K562 (cell line): Measurements from ENCODE around the gene PRM1. TPM values are rescaled to one million over a fixed set of nuclear protein-coding genes. Genes with fewer than 3 reads are reported as not detected.

Experiments used
- ATAC-seq: fragments of 200-7000 bp; cut with Tn5 transposase; 3 replicates; pipeline ENCODE4 v1.9.1; 2020; ENCODE audit warnings: moderate library complexity
- BruUV-seq: library from RNA; stranded (reverse); fragments of 400-500 nt; replicated peaks from 2 replicates; lab custom pipeline; 2021; lab: Mats Ljungman, UMichigan
- CTCF ChIA-PET: fragments of 300-600 bp; formaldehyde crosslinking; extraction: SDS; loops from one replicate; lab custom pipeline; 2021; ENCODE audit warnings: low intra/inter-chr PET ratio; lab: Yijun Ruan, JAX
- POLR2A ChIA-PET: fragments of 300-600, 350-650 bp; sonication (Branson Sonifier 250); formaldehyde crosslinking; extraction: SDS; loops from one replicate; lab custom pipeline; 2021; ENCODE audit warnings: antibody characterized with exemption, inconsistent platforms; lab: Yijun Ruan, JAX
- DNase-seq, 4 experiments: peaks; one replicate each; pipeline versions ENCODE4 v3.0.0 to v3.0.0-alpha.2; 2011 to 2018; ENCODE audit warnings: low spot score in 3 of 4, mixed read lengths in 3 of 4; ENCODE audit errors: extremely low read depth in 1 of 4
- FAIRE-seq: peaks from 2 replicates; lab custom pipeline; 2011; peaks lifted over from hg19 to GRCh38; lab: Jason Lieb, UNC
- H2AFZ ChIP-seq: 2 replicates; pipeline ENCODE4 v1.6.0; 2011; ENCODE audit warnings: low read depth, low read length, control low read depth, inconsistent platforms
- H3K27ac ChIP-seq: fragments of 200-600 bp; 3 replicates; pipeline ENCODE4 v1.8.0; 2011; ENCODE audit warnings: low read depth, mild to moderate bottlenecking, control low read depth, inconsistent platforms, low read length, moderate library complexity, mixed read lengths; ENCODE audit errors: extremely low read depth
- H3K27me3 ChIP-seq, 2 experiments: fragments of 300-600 bp in 1 of 2; 2 replicates in 1 of 2; 3 replicates in 1 of 2; pipeline versions ENCODE4 v1.6.0 to v1.8.0; 2011; ENCODE audit warnings: inconsistent platforms in 2 of 2, low read length in 2 of 2, mild to moderate bottlenecking in 1 of 2, mixed read lengths in 1 of 2, moderate library complexity in 1 of 2; ENCODE audit not compliant: control insufficient read depth in 2 of 2, insufficient read depth in 2 of 2
- H3K36me3 ChIP-seq: fragments of 300-600 bp; 3 replicates; pipeline ENCODE4 v1.8.0; 2011; ENCODE audit warnings: mild to moderate bottlenecking, low read length, inconsistent platforms; ENCODE audit not compliant: control insufficient read depth, insufficient read depth
- H3K4me1 ChIP-seq, 2 experiments: fragments of 200-600 bp in 1 of 2; replicated peaks in 1 of 2; 2 replicates in 1 of 2; 3 replicates in 1 of 2; pipeline versions ENCODE4 v1.5.1 to v1.8.0; 2011; ENCODE audit warnings: inconsistent platforms in 2 of 2, low read length in 2 of 2, mild to moderate bottlenecking in 1 of 2, mixed read lengths in 1 of 2, moderate library complexity in 1 of 2; ENCODE audit not compliant: control insufficient read depth in 2 of 2, insufficient read depth in 2 of 2
- H3K4me2 ChIP-seq: 2 replicates; pipeline ENCODE4 v1.6.1; 2011; ENCODE audit warnings: low read length, control low read depth, inconsistent platforms, mixed read lengths; ENCODE audit not compliant: insufficient read depth
- H3K4me3 ChIP-seq: fragments of 200-600 bp; sonication (generic), shearing (Covaris generic); 2 replicates; pipeline ENCODE4 v1.5.1; 2016; ENCODE audit warnings: control low read depth, inconsistent platforms
- H3K79me2 ChIP-seq: fragments of 200-600 bp; 3 replicates; pipeline ENCODE4 v1.8.0; 2011; ENCODE audit warnings: low read length, inconsistent platforms; ENCODE audit not compliant: control insufficient read depth, insufficient read depth
- H3K9ac ChIP-seq, 2 experiments: 2 replicates each; pipeline versions ENCODE4 v1.6.0 to v1.6.1; 2011; ENCODE audit warnings: low read depth in 2 of 2, low read length in 2 of 2, control low read depth in 1 of 2, inconsistent platforms in 1 of 2, mild to moderate bottlenecking in 1 of 2, mixed read lengths in 1 of 2; ENCODE audit not compliant: insufficient read depth in 1 of 2
- H3K9me1 ChIP-seq: one replicate; pipeline ENCODE4 v1.6.0; 2011; ENCODE audit warnings: inconsistent platforms, mild to moderate bottlenecking, low read length, moderate library complexity; ENCODE audit not compliant: control insufficient read depth, insufficient read depth
- H3K9me3 ChIP-seq: replicated peaks from 2 replicates; pipeline ENCODE4 v1.5.1; 2011; ENCODE audit warnings: low read depth, low read length, inconsistent platforms; ENCODE audit not compliant: control insufficient read depth, insufficient read depth
- H4K20me1 ChIP-seq: replicated peaks from 2 replicates; pipeline ENCODE4 v1.6.1; 2011; ENCODE audit warnings: low read length, inconsistent platforms, mixed read lengths; ENCODE audit not compliant: control insufficient read depth, insufficient read depth
- BCOR ChIP-seq: fragments of 450-650 bp; IDR thresholded peaks from 2 replicates; pipeline ENCODE4 v1.6.1; 2016
- ELK3 ChIP-seq: fragments of 450-650 bp; formaldehyde crosslinking; IDR thresholded peaks from 2 replicates; pipeline ENCODE4 v1.4.0; 2020; ENCODE audit warnings: mild to moderate bottlenecking
- KDM1A ChIP-seq, 2 experiments: fragments of 450-650 bp; IDR thresholded peaks; 2 replicates each; pipeline ENCODE4 v1.6.1; 2016; ENCODE audit warnings: mild to moderate bottlenecking in 2 of 2
- RBM25 ChIP-seq: fragments of 200-400 bp; formaldehyde crosslinking; IDR thresholded peaks from 2 replicates; pipeline ENCODE4 v1.6.1; 2018; ENCODE audit warnings: low read length, low read depth, moderate library complexity; ENCODE audit not compliant: severe bottlenecking
- SMARCA5 ChIP-seq: fragments of 450-650 bp; IDR thresholded peaks from 2 replicates; pipeline ENCODE4 v1.6.1; 2016
- WGBS: fragments of 100-300 bp; shearing (Covaris generic); methylation state at CpG from one replicate; pipeline ENCODE4 v1.1.6; 2016; ENCODE audit warnings: low coverage, mixed read lengths; ENCODE audit not compliant: insufficient coverage; ENCODE audit errors: missing lambda C conversion rate; 5-methylcytosine and 5-hydroxymethylcytosine counted together
- in situ Hi-C: fragments of 300-500 bp; cut with MboI; formaldehyde crosslinking; loops from 4 replicates; pipeline ENCODE4 v1.15.0; 2018; ENCODE audit warnings: inconsistent platforms, mixed read lengths
- intact Hi-C: fragments of 100-400 bp; cut with micrococcal nuclease; formaldehyde crosslinking; loops from 2 replicates; pipeline ENCODE4 v1.14.2; 2022
- polyA plus RNA-seq, 8 experiments: library from polyadenylated mRNA; depleted of rRNA in 4 of 8; stranded (reverse) in 5 of 8; unstranded in 3 of 8; fragments of >200 nt; fragmentation: Nextera tagmentation in 2 of 8; fragmentation: Illumina TruSeq in 1 of 8; extraction: Ambion mirVana in 2 of 8; extraction: Trizol in 1 of 8; gene quantifications; 2 replicates each; pipeline versions ENCODE4 v1.2.1 to v1.2.3, GENCODE V29; 2011 to 2014; ENCODE audit warnings: inconsistent platforms in 1 of 8, missing spikeins in 1 of 8
- total RNA-seq, 7 experiments: library from RNA; depleted of rRNA in 6 of 7; stranded (reverse); fragments of >200 nt in 6 of 7; fragmentation: Illumina TruSeq in 2 of 7; extraction: Trizol in 2 of 7; gene quantifications; 2 replicates each; pipeline versions ENCODE4 v1.2.1 to v1.2.3, GENCODE V29; 2011 to 2021; ENCODE audit warnings: low replicate concordance in 1 of 7

Gene PRM1
- total and polyA plus RNA-seq, 9 of the 15 experiments (the other 6 are each of a cell fraction or from before 2014, with no cell fraction given): not detected

- H3K4me3 ChIP-seq: no peak overlapping the region
- intact Hi-C loops: loop anchor here (10.0 kb wide), 2 partner anchors 55 to 125 kb away; no protein-coding TSS in a partner anchor
- TF ChIP-seq KDM1A (IDR thresholded peaks at IDR 0.05) (peak; percentile 45 to 71; a peak in 3 of 4 replicates), BCOR (peak; percentile 90), SMARCA5 (peak; percentile 69; the same call in 1 of the 2 replicates), RBM25 (peak; percentile 79), ELK3 (CRISPR knock-in tag) (no peak)
- ChIA-PET CTCF (interaction anchor here (5.2 kb wide), 1 partner anchor 289 kb away, joined by 58 read pairs; no protein-coding TSS in a partner anchor), POLR2A (interaction anchor here (0.6 to 1.2 kb wide), 4 partner anchors 11 to 211 kb away, joined by 3 to 6 read pairs (median 4); partner anchors contain the start of gene PRM2)
- no TSS peak for BruUV-seq
- peak overlapping the region in 1 of 2 experiments; percentile 16; a peak in 1 of 4 replicates for H3K9ac ChIP-seq
- H3K36me3 ChIP-seq: no peaks in the 10 kb centered on the region
- peaks cover 0 to 19% of the 10 kb centered on the region in 2 experiments; a peak in 3 of 5 replicates for H3K27me3 ChIP-seq
- ATAC-seq (no peak), DNase-seq (no peak), FAIRE-seq (no peak)
- H3K9me3 ChIP-seq: no peaks in the 10 kb centered on the region
- no peak overlapping the region for H3K27ac ChIP-seq
- no peaks in the 10 kb centered on the region for H3K9me1 ChIP-seq
- in situ Hi-C loops: loop anchor here (5.0 kb wide), 2 partner anchors 92 to 303 kb away; no protein-coding TSS in a partner anchor
- no peak overlapping the region for H3K4me2 ChIP-seq
- H3K79me2 ChIP-seq: peaks cover 7% of the 10 kb centered on the region
- 41% methylated on average over 12 of the region's 12 CpGs for WGBS
- H4K20me1 ChIP-seq: peaks cover 11% of the 10 kb centered on the region; the same call in 1 of the 2 replicates
- no peak overlapping the region for H2AFZ ChIP-seq
- H3K4me1 ChIP-seq: peaks cover 11 to 25% of the 10 kb centered on the region in 2 experiments; a peak in 4 of 5 replicates
Measured at GRCh38 chr16:11259655-11260595, 21.2 kb downstream of the PRM1 start.
